ENCODE data around the gene TBC1D20. TPM values are rescaled to one million over a fixed set of nuclear protein-coding genes. Genes with fewer than 3 reads are reported as not detected.
A peak's percentile ranks its signal among the peaks of the same experiment; 100 is the strongest.
"Not testable (repeated sequence)": the region's sequence is repeated elsewhere in the genome, so short reads cannot be mapped to it uniquely, and the experiment has no call there.

Gene TBC1D20
- total RNA-seq (34.4 and 40.0 TPM in 2 replicates), polyA plus RNA-seq (29.0 and 31.3 TPM in 2 replicates)

GRCh38 chr20:462199-462991 lies at the start of gene TBC1D20:
TSS of gene TBC1D20 (minus strand) at chr20:462533. CDS start at chr20:462405, 128 bp downstream.
- TF ChIP-seq CTCF (IDR thresholded peaks at IDR 0.05; ENCODE audit: low read depth, low read length) = peak; percentile 27
- Histone ChIP-seq H3K27ac (peak within 1 kb of the TSS; percentile 94), H3K4me3 (peak within 1 kb of the TSS; percentile 94), H3K27me3 (no peaks in the 10 kb centered on the region), H3K9me3 (ENCODE audit: low read depth) (no peaks in the 10 kb centered on the region), H3K36me3 (no peaks in the 10 kb centered on the region), H3K4me1 (ENCODE audit: low read depth) (peaks cover 18% of the 10 kb centered on the region)
- DNase-seq (ENCODE audit: low read depth in 1 of 2, low spot score in 1 of 2) = peak; percentile 89 to 94

GRCh38 chr20:510328-511057 lies 48.2 kb upstream of the TBC1D20 start:
- not testable (repeated sequence) for DNase-seq (ENCODE audit: low read depth in 1 of 2, low spot score in 1 of 2); H3K27ac ChIP-seq; H3K27me3 ChIP-seq; H3K4me1 ChIP-seq (ENCODE audit: low read depth); H3K9me3 ChIP-seq (ENCODE audit: low read depth); H3K4me3 ChIP-seq
- H3K36me3 ChIP-seq = peaks cover 15% of the 10 kb centered on the region

- DNase-seq (ENCODE audit: low read depth in 1 of 2, low spot score in 1 of 2) = peak in 1 of 2 donors; percentile 16
- not testable (repeated sequence) for H3K9me3 ChIP-seq (ENCODE audit: low read depth); H3K27ac ChIP-seq; H3K4me3 ChIP-seq; H3K27me3 ChIP-seq; H3K4me1 ChIP-seq (ENCODE audit: low read depth)
- H3K36me3 ChIP-seq = peaks cover 33% of the 10 kb centered on the region
Observed at GRCh38 chr20:508364-508787, 46.0 kb upstream of the TBC1D20 start.

- no peaks in the 10 kb centered on the region for H3K4me1 ChIP-seq (ENCODE audit: low read depth)
- peaks cover 38% of the 10 kb centered on the region for H3K36me3 ChIP-seq
- DNase-seq (ENCODE audit: low read depth in 1 of 2, low spot score in 1 of 2) = no peak
- no peak overlapping the region for H3K4me3 ChIP-seq
- H3K9me3 ChIP-seq (ENCODE audit: low read depth) = no peaks in the 10 kb centered on the region
- TF ChIP-seq CTCF (IDR thresholded peaks at IDR 0.05; ENCODE audit: low read depth, low read length) = no peak
- no peaks in the 10 kb centered on the region for H3K27me3 ChIP-seq
- H3K27ac ChIP-seq = no peak overlapping the region
Observed at GRCh38 chr20:507761-508332, 45.5 kb upstream of the TBC1D20 start.

GRCh38 chr20:507006-507758 lies 44.8 kb upstream of the TBC1D20 start:
- no peak overlapping the region for H3K27ac ChIP-seq
- peaks cover 42% of the 10 kb centered on the region for H3K36me3 ChIP-seq

More at GRCh38 chr20:507006-507758, 44.8 kb upstream of the TBC1D20 start:
- Histone ChIP-seq H3K4me3 (no peak overlapping the region), H3K9me3 (ENCODE audit: low read depth) (no peaks in the 10 kb centered on the region), H3K4me1 (ENCODE audit: low read depth) (no peaks in the 10 kb centered on the region), H3K27me3 (no peaks in the 10 kb centered on the region)
- no peak for TF ChIP-seq CTCF (IDR thresholded peaks at IDR 0.05; ENCODE audit: low read depth, low read length)
- DNase-seq (ENCODE audit: low read depth in 1 of 2, low spot score in 1 of 2) = no peak
